HuH-7.5 (cell line): ENCODE data around the gene PCED1A.
A peak's percentile ranks its signal among the peaks of the same experiment; 100 is the strongest.
"Not testable (repeated sequence)": the region's sequence is repeated elsewhere in the genome, so short reads cannot be mapped to it uniquely, and the experiment has no call there.

ENCODE experiments used
- DNase-seq: peaks from one replicate; pipeline ENCODE4 v3.0.0; 2011; ENCODE audit warnings: low spot score

Gene PCED1A

GRCh38 chr20:2865630-2866029 is 25.2 kb upstream of the PCED1A start:
- DNase-seq, result no peak

DNA sequence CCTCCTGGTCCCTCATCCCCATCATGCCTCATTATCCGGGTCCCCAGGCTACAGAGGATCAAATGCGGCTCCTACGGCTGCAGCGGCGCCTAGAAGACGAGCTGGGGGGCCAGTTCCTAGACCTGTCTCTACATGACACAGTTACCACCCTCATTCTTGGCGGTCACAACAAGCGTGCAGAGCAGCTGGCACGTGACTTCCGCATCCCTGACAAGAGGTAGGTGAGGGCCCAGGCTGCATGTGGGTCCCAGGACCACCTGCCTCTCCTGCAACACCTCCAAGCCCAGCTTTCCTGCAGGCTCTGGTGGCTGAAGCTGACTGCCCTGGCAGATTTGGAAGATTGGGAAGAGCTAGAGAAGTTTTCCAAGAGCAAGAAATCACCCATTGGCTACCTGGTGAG is 24.6 kb upstream of the PCED1A start:
- DNase-seq, result no peak

GRCh38 chr20:2864626-2865025 is 24.2 kb upstream of the PCED1A start:
- DNase-seq, result no peak

DNA sequence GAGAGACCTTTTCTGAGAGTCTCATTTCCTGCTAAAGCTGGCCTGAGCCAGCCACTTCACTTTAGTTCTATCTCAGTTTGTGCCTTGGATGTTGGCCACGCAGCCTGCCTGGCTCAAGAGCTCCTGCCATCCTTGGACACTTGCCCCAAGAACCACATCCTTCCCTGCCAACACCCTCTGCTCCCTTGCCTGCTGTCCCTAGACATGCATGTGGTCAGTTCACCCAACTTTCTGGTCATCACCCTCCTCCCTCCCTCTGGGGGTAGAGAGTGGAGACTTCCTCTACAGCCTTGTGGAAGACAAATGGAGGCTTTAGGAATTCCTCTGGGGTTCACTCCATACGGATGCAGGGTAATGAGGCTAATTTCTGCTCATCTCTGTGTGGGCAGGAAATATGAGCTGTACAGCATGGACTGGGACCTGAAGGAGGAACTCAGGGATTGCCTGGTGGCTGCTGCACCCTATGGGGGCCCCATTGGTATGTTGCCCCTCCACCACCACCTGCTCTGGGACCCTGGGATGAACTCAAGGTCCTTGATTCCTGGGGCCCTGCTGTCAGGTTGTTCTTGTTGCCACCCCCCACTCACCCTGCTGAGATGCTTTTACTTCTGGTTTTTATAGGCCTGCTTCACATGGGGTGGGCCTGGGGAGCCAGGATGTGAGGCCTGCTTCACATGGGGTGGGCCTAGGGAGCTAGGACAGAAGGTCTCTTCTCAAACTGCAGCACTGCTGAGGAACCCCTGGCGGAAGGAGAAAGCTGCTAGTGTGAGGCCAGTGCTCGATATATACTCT is 19.1 kb upstream of the PCED1A start:
- no peak for DNase-seq

DNA sequence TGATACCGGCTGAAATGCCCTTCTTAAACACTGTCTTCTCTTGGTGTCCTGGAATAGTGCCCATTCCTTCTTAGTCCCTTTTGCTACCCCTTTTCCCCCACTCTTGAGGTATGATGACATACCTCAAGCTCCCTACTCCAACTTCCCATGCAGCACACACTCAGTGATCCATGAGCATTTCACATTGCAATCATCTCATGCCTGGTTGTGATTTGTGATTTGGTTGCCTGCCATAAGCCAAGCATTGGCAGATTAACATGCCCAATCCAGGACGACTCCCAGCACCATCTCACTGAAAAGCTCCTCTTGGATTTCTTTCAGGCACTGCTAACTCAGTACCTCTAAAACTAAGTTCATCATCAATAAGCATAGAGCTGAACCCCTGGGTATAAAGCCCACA is 18.1 kb upstream of the PCED1A start:
- no peak for DNase-seq

DNA sequence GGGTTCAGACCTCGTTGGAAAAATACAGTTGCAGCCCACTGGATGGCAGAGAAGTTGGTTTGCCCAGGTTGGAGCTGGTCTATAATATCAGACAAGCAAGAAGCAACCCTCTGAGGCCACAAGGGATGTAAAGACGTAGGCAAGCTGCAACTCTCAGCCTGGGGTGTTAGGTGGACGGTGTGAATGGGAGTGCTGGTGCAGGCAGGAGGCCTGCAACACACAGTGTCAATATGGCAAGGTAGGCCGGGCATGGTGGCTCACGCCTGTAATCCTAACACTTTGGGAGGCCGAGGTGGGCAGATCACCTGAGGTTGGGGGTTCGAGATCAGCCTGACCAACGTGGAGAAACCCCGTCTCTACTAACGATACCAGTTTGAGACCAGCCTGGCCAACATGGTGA is 10.6 kb upstream of the PCED1A start:
- DNase-seq, result no peak

GRCh38 chr20:2849529-2849928 is 9.1 kb upstream of the PCED1A start:
- no peak for DNase-seq

- no peak for DNase-seq
These were observed 7.3 kb upstream of the PCED1A start for GRCh38 chr20:2847802-2848201.

DNA sequence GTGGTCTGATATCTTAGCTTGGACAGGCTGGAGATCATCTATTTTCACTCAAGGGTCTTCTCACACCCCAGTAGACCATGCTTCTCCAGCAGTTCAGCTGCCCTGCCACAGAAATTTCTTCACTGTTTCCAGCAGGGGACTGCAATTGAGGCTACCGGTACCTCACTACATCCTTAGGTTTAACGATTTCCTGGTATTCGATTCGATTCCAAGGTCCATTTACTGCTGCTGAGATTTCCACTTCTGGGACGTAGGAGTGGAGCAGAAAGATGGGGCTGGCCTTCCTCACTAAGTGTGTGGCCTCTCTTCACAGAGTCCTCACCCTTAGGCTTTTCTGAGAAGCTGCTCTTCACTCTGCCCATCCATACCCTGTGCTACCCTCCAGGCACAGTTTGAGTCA is 6.2 kb upstream of the PCED1A start:
- DNase-seq, result no peak

DNA sequence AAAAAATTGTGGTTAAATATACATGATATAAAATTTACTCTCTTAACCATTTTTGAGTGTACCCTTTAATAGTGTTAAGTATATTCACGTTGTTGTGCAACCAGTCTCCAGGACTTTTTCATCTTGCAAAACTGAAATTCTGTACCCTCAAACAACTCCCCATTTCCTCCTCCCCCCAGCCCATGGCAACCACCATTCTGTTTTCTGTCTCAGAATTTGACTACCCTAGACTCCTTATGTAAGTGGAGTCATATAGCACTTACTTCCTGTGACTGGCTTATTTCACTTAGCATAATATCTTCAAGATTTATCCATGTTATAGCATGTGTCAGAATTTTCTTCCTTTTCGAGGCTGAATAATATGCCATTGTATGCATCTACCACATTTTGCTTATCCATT is 5.2 kb upstream of the PCED1A start:
- DNase-seq, result no peak

- DNase-seq, result peak; percentile 86
These were observed 594 bp upstream of the PCED1A start for GRCh38 chr20:2840967-2841531.

GRCh38 chr20:2839732-2840137 is 720 bp downstream of the PCED1A start:
- DNase-seq, result no peak

DNA sequence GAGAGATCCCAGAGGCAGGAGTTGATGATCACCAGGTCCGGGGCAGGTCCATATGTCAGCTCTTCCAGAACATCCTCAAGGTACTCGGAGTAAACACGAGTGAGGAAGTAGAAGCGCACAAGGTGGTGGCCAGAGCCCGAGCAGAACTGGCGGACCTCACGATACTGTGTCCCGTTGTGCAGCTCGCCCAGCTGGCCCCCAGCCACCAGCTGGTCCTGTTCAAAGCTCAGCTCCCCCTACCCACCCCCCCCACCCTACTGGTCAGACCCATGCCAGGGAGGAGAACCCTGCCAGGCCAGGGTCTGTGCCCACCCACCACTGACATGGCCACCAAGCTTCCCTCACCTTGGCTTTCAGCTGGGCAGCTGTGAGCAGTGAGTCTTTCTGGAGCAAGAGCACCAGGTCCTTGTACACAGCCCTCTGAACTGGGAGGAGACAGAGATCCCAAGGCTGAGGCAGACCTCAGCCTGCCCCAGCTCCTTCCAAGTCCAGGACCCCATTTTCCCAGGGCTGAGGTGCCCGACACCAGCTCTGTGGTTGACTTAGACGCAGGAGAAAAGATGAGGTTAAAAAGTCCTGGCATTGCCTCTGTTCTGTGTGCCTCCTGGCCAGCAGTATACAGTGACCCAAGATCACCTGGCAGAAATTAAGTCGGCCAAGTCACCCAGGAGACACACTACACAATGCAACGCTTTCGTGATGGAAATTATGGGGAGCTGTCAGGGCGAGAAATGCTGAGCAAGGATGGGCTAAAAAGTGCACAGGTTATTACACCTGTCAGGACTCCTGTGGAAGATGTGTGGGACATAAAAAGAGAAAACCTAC is 1.4 kb downstream of the PCED1A start:
- no peak for DNase-seq

DNA sequence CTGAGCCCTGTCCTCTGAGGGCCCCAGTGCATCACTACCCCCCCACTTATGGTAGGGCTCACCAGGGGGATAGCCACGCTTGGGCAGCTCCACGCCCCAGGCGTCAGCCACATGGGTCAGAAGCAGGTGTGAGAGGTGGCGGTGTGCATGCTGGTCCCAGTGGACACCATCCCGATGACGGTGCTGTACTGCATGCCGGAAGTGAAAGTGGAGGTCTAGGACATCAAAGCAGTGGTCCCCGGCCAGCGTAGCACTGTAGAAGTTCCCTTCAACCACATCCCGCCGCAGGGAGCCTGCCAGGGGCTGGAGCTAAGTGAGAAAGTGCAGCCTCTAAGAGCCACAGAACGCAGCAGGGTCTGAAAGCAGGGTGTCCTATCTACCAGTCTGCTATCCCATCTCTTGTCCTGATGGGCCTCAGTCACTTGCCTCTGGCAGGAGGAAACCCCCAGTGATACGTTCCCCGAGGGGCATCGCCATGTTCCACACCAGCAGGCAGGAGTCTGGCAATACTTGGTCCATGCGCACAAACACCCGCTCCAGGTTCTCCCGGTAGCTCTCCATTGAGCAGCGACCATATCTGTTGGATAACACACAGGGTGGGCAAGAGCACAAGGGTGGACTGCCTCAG is 2.2 kb downstream of the PCED1A start:
- no peak for DNase-seq

GRCh38 chr20:2837221-2837960 is 3.1 kb downstream of the PCED1A start:
- DNase-seq, result no peak

DNA sequence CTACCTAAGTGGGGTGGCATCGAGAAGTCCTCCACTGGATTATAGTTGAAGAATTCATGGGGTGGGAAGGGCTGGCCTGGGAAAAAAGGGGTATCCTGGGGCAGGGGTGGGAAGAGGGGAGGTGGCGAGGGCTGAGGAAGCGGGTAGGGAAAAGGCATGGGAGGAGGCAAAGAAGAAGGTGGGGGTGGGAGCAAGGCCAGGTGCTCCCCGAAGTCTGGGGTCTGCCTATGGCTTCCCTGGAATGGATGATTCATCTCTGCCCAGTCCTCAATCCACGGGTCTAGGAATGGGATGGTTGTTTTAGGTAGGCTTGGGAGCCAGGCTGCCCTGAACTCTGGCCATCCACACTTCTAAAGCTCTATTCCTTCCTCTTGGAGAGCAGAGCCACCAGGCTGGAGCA is 4.4 kb downstream of the PCED1A start:
- no peak for DNase-seq

DNA sequence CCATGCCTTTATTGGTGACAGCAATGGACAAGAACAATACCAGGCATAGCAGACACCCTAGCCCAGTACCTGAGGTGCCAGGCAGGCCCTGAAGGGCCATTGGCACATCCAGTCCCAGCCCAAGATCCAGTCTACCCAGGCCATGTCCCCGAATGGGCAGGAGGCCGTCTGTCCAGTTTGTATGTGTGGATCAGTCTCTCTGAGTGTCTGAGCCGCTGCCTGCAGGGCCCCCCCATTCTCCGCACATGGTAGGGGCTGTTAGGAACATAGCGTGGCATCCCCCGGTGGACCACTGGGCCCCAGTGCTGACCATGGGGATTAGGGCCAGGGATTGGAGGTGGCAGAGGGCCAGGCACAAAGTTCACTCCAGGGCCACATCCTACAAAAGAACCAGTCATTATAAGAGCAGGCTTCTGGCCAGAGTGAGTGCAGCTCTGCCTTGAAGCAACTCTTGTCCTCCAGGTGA is 5.1 kb downstream of the PCED1A start:
- DNase-seq, result no peak

DNA sequence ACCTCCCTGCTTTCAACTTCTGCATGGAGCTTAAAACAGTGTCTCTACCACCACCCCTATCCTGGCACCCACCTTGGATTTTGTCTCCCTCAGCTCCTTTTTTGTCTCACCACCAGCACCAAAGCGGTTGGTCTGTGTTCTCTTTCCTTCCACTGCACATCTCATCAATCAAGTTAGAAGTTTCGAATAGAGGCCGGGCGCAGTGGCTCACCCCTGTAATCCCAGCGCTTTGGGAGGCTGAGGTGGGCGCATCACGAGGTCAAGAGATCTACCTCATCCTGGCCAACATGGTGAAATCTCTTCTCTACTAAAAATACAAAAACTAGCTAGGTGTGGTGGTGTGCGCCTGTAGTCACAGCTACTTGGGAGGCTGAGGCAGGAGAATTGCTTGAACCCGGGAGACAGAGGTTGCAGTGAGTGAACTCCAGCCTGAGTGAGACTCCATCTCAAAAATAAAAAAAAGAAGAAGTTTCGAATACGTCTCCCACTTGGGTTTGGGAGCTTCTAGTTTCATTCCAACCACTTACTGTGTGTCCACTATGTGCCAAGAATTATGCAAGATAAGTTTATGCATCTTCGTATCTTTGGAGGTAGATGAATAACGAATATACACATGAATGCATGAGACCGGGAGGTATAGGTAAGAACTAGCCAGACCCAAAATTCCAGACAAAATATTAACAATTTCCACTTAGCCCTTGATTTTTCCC is 5.9 kb downstream of the PCED1A start:
- DNase-seq, result no peak

- no peak for DNase-seq
These were observed 6.7 kb downstream of the PCED1A start for GRCh38 chr20:2833761-2834160.

DNA sequence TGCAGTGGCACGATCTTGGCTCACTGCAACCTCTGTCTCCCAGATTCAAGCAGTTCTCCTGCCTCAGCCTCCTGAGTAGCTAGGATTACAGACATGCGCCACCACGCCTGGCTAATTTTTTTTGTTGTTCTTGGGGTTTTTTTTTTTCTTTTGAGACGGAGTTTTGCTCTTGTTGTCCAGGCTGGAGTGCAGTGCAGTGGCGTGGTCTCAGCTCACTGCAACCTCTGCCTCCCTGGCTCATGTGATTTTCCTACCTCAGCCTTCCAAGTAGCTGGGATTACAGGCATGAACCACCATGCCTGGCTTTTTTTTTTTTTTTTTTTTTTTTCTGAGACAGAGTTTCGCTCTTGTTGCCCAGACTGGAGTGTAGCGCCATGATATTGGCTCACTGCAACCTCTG is 9.2 kb downstream of the PCED1A start:
- DNase-seq, result not testable (repeated sequence)

DNA sequence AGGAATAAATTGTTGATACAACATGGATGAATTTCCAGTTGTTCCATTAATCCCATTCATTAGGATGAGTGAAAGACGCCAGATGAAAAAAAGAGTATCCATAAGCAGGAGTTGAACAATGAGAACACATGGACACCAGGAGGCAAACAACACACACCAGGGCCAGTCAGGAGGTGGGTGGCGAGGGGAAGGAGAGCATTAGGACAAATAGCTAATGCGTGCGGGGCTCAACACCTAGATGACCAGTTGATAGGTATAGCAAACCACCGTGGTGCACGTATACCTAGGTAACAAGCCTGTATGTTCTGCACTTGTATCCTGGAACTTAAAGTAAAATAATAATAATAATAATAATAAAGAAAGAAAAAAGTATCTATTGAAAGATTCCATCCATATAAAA is 11.1 kb downstream of the PCED1A start:
- no peak for DNase-seq
